Stimulated activated CD4-positive, alpha-beta T cell treated with anti-CD3 and anti-CD28 coated beads, TNF-alpha, amount 100 ng/mL, for 24 hours (primary cell): ENCODE measurements around the gene EPN3.

Experiments used
- DNase-seq, 3 experiments: peaks; one replicate each; pipeline ENCODE4 v3.0.0-alpha.2; 2020; ENCODE audit warnings: low read depth in 3 of 3

Gene EPN3

DNA sequence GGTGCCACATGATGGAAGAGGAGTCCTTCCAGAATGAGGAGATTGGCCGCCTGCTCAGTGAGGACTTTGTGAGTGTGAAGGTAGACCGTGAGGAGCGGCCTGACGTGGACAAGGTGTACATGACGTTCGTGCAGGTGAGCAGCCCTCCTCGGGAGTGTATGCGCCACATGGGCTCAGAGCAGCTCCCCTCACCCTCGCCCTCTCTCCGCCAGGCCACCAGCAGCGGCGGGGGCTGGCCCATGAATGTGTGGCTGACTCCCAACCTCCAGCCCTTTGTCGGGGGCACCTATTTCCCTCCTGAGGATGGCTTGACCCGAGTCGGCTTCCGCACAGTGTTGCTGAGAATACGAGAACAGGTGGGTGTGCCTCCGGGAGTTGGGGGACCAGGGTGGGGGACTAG is 16.3 kb downstream of the EPN3 start:
- DNase-seq, result no peak

GRCh38 chr17:50549256-50549941 is 16.9 kb downstream of the EPN3 start:
- DNase-seq, result no peak

DNA sequence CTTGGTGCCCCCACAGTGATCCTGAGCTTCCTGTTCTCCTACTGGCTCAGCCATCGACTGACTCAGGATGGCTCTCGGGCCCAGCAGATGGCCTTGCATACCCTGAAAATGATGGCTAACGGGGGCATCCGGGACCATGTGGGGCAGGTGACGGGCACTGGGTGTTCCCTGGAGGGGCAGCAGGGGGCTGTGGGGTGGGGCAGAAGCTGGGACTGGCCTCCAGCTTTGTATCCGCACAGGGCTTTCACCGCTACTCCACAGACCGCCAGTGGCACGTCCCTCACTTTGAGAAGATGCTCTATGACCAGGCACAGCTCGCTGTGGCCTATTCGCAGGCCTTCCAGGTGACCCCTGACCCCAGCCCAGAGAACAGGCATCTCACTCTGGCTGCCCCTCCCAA is 17.4 kb downstream of the EPN3 start:
- no peak for DNase-seq

DNA sequence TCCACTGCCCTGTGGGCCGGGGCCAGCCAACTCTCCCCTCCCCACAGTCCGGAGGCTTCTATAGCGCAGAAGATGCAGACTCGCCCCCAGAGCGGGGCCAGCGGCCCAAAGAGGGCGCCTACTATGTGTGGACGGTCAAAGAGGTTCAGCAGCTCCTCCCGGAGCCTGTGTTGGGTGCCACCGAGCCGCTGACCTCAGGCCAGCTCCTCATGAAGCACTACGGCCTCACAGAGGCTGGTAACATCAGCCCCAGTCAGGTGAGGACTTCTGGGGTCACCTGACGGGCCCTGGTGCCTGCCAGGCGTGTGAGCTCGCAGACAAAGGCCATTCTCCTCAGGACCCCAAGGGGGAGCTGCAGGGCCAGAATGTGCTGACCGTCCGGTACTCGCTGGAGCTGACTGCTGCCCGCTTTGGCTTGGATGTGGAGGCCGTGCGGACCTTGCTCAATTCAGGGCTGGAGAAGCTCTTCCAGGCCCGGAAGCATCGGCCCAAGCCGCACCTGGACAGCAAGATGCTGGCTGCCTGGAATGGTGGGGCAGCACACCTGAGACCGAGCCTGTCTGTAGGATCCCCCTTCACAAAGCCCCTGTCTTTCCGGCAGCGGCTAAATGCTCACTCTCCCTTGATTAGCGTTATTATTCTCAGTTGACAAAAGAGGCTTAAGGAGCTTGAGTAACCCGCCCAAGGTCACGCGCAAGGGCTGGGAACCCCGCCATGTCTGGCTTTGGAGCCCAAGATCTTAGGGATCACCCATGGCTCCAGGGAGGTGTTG is 18.3 kb downstream of the EPN3 start:
- no peak for DNase-seq

DNA sequence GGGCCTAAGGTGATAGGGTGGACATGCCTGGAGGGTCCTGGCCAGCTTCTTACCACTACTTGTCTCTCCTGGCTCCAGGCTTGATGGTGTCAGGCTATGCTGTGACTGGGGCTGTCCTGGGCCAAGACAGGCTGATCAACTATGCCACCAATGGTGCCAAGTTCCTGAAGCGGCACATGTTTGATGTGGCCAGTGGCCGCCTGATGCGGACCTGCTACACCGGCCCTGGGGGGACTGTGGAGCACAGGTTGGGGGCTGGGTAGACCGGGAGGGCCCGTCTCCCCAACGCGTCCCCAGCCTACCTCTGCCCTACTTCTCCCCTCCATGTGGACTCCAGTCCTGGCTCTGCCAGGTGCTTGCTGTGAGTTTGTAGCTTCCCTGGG is 18.9 kb downstream of the EPN3 start:
- DNase-seq, result no peak

DNA sequence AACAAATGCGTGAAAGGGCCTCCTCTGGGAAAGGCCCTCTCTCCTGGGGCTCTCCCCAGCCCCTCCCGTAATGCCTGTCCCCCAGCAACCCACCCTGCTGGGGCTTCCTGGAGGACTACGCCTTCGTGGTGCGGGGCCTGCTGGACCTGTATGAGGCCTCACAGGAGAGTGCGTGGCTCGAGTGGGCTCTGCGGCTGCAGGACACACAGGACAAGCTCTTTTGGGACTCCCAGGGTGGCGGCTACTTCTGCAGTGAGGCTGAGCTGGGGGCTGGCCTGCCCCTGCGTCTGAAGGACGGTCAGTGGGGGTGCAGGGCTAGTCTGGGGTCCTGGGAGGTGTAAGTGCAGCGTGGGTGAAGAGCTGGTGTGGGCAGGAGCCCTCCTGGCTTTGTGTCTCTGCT is 19.3 kb downstream of the EPN3 start:
- no peak for DNase-seq

GRCh38 chr17:50554201-50554600 is 21.7 kb downstream of the EPN3 start:
- no peak for DNase-seq

GRCh38 chr17:50556803-50557202 is 24.3 kb downstream of the EPN3 start:
- no peak for DNase-seq

DNA sequence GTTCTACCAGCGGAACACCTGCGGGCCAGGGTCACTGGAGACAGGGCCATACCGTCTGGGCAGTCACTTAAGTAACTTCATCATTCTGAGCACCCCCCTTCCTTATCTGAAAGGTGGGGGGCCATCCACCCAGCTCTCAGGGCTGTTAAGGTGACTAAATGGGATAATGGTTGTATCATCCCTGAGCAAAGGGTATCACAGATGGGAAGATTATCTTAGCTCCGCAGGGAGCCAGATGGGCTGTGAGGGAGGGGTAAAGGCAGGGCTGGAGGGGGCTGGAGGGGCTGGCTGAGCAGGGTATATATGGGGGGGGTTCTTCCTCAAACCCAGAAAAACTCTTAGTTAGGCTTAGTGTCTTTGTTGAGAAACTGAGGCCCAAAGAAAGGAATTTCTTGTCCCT is 25.1 kb downstream of the EPN3 start:
- DNase-seq, result no peak

- no peak for DNase-seq
Measured at GRCh38 chr17:50558091-50558490, 25.6 kb downstream of the EPN3 start.

DNA sequence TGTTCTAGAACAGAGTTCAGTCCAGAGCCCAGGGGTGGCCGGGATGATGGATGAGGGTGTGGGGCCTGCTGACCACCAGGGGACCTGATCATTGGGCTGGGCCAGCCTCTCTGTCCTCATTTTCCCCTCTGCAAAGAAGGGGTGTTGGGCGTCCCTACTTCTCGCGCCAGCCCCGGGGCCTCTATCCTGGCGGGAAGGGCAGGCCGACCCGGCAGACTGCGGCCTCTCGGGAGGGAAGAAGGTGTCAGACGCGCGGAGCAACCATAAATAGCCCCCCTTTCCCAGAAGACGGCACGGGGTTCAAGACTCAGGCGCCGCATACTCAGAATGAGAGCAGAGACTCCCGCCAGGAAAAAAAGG is 26.0 kb downstream of the EPN3 start:
- DNase-seq, result no peak

- no peak for DNase-seq
Measured at GRCh38 chr17:50558941-50559614, 26.5 kb downstream of the EPN3 start.

- peak in 1 of 3 experiments; percentile 38 for DNase-seq
Measured at GRCh38 chr17:50559674-50560184, 27.2 kb downstream of the EPN3 start.

GRCh38 chr17:50560185-50560824 is 27.8 kb downstream of the EPN3 start, which contains the start of gene CACNA1G:
TSS of gene CACNA1G (plus strand) at chr17:50560715. CDS start at chr17:50561460, 745 bp downstream.
- DNase-seq, result peak; percentile 78 to 88 (median 78)

GRCh38 chr17:50560931-50561745 is 28.6 kb downstream of the EPN3 start:
- DNase-seq, result no peak

DNA sequence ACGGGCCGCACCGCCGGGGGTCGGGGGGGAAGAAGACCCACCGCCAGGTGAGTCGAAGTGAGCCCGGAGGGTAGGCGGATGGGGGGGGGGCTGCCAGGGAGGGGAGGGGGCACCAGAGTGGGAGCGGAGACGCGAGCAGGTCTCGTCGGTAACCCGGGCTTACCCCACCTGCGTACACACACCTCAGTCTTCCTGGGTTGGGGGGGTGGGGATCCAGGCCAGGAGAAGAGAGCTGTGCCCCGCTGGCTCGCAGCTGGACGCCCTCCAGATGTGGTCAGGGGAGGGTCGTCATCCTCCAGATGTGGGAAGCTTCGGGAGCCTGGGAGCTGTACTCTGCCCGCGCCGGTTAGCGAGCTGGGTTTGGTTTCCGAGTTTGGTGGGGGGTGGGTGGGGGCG is 29.2 kb downstream of the EPN3 start:
- no peak for DNase-seq

DNA sequence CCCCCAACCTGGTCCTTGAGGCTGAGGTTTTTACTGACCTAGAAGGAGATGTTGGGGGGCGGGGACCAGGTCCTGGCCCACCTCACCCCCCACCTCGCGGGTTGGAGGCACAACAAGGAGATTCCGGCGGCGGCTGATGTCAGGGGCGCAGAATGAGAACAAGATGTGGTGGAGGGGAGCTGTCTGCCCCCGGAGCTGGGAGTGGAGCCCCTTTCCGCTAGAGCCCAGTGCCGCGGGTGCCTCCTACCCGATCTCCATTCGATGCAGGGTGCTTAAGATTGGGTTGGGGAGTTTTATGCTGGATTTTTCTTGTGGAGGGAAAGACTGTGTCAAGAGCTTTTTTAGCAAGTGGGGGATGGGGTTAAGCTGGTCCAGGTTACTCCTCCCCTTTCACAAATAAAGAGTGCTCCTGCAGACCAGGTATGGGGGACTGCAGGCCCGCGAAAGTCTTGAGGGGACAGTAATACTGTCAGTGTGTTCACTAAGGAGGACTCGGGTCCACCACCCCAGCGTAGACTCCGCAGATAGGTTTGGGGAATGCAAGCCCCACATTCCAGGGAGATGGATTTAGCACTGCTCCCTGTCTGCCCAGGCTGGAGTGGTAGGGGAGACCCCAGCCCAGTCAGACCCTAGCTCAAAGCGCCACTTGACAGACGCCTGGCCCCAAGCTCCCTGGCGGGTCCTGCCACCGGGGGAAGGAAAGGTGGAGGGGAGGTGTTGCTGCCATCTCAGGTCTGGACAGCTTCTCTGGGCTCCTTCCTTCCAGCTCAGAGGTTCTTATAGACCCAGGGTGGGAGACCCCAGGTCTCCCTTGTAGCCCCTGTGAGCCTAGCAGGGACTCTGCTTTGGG is 29.9 kb downstream of the EPN3 start:
- DNase-seq, result no peak

- DNase-seq, result no peak
Measured at GRCh38 chr17:50563092-50563511, 30.6 kb downstream of the EPN3 start.

DNA sequence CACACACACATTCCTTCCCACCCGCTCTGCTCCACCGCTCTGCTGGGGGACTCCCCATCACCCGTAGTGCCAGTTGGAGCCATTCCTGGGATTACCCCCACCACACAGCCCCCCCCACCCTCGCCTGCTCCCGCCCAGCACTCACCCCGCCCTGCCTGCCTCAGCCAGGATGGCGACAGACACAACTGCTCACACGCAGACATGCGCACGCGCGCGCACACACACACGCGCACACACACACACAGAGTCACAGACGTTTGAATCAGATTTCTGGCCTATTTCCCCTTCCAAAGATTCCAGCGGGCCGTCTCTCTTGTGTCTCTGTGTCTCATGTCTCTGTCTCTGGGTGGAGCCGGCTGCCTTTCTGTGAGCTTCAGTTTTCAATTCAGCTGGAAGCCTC is 32.4 kb downstream of the EPN3 start:
- no peak for DNase-seq
